ENCODE measurements around the gene OLA1.

OLA1 gene

DNA sequence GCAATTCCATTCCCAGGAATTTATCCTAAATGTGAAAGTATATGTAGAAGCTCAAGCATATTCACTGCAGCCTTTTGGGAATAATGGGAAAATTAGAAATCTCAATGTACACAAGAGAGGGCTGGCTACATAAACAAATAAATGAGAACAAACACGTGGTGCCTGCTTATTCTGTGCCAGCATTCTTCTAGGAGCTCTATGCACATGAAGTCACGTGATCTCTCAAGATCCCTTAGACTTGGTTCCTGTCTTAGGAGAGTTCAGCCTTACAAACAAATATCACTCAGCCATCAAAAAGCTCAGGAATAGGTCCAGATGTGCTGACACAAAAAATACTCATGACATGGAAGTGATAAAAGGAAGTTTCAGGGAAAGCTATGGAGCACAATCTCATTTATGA lies 190.3 kb downstream of the OLA1 start:
- TF ChIP-seq, protein P1, sequence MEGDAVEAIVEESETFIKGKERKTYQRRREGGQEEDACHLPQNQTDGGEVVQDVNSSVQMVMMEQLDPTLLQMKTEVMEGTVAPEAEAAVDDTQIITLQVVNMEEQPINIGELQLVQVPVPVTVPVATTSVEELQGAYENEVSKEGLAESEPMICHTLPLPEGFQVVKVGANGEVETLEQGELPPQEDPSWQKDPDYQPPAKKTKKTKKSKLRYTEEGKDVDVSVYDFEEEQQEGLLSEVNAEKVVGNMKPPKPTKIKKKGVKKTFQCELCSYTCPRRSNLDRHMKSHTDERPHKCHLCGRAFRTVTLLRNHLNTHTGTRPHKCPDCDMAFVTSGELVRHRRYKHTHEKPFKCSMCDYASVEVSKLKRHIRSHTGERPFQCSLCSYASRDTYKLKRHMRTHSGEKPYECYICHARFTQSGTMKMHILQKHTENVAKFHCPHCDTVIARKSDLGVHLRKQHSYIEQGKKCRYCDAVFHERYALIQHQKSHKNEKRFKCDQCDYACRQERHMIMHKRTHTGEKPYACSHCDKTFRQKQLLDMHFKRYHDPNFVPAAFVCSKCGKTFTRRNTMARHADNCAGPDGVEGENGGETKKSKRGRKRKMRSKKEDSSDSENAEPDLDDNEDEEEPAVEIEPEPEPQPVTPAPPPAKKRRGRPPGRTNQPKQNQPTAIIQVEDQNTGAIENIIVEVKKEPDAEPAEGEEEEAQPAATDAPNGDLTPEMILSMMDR (IDR thresholded peaks at IDR 0.05; ENCODE audit: low read depth, low read length, missing control alignments) = no peak
- no peak overlapping the region for H3K4me3 ChIP-seq (ENCODE audit: low read depth, low read length)
- in situ Hi-C loops (cut with HindIII; ENCODE audit: low sequenced_read_pairs) = no loop called here
- no peak for DNase-seq (ENCODE audit: low read depth)

DNA sequence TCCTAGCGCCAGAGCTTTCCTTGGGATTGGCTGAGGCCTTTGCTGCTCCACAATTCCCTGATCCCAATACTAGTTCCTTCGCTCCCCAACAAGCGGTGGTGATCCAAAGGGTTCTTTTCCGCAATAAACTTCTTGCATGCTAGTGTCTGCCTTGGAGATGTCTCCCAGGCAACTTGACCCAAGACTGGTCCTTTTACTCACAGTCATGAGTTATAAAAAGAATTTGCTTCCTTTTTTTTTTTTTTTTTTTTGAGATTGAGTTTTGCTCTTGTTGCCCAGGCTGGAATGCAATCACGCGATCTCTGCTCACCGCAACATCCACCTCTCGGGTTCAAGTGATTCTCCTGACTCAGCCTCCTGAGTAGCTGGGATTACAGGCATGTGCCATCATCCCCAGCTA lies 193.4 kb downstream of the OLA1 start:
- TF ChIP-seq, protein P1 (IDR thresholded peaks at IDR 0.05; ENCODE audit: low read depth, low read length, missing control alignments) = no peak
- in situ Hi-C loops (cut with HindIII; ENCODE audit: low sequenced_read_pairs) = no loop called here
- no peak for DNase-seq (ENCODE audit: low read depth)
- no peak overlapping the region for H3K4me3 ChIP-seq (ENCODE audit: low read depth, low read length)

DNA sequence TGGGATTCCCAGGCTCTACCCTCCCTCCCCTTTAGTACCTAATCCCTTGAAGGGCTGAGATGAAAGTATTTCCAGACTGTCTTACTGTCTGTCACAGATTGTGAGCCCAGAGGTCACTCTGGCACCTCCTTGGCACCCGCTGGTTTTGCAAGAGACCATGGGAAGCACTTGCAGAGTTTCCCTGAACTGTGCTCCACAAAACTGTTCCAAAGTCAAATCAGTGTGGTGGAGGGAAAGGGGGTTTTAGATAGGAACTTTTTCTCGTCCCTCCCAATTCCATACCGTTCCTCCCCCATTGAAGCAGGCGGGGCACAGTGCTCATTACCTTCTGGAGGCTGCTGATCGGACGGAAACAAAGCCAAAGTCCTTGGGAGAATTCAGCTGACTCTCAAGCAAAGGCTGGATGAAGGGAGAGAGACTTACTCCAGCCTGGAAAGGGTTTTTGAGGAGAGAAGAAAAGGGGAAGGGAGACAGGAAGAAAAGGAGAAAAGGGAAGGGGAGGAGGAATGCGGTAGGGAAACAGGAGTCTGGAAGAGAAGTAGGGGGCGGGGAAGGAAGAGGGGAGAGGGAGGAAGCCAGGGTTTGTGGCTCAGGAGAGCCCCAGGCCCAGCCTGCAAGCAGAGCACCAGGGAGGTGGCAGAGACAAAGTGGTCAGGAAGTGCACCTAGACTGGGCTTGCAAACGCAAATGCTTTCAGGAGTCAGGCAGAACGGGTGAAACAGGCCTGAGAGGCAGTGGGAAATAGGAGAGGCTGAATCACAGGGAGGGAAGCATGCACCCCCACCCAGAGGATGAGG lies 194.8 kb downstream of the OLA1 start:
- DNase-seq (ENCODE audit: low read depth) = no peak
- no peak overlapping the region for H3K4me3 ChIP-seq (ENCODE audit: low read depth, low read length)
- in situ Hi-C loops (cut with HindIII; ENCODE audit: low sequenced_read_pairs) = no loop called here
- TF ChIP-seq, protein P1 (IDR thresholded peaks at IDR 0.05; ENCODE audit: low read depth, low read length, missing control alignments) = no peak

DNA sequence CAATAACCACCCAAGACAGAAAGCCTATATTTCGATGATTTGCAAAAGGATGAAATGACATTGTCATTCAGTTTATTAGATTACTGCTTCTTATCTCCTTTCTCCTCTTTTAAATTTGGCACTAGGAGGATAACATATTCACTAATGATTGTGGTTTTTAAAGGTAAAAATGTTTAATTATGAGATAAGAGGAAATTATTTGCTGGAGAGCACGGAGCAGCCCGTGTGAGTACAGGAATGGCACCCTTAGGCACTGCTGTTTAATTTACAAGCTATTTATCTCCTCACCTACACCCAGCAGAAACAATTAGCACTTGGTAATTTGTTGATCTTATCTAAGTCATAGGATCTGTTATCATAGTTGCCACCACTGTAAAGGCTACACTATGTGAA lies 195.8 kb downstream of the OLA1 start:
- TF ChIP-seq, protein P1 (IDR thresholded peaks at IDR 0.05; ENCODE audit: low read depth, low read length, missing control alignments) = no peak
- DNase-seq (ENCODE audit: low read depth) = no peak
- no peak overlapping the region for H3K4me3 ChIP-seq (ENCODE audit: low read depth, low read length)
- in situ Hi-C loops (cut with HindIII; ENCODE audit: low sequenced_read_pairs) = no loop called here

DNA sequence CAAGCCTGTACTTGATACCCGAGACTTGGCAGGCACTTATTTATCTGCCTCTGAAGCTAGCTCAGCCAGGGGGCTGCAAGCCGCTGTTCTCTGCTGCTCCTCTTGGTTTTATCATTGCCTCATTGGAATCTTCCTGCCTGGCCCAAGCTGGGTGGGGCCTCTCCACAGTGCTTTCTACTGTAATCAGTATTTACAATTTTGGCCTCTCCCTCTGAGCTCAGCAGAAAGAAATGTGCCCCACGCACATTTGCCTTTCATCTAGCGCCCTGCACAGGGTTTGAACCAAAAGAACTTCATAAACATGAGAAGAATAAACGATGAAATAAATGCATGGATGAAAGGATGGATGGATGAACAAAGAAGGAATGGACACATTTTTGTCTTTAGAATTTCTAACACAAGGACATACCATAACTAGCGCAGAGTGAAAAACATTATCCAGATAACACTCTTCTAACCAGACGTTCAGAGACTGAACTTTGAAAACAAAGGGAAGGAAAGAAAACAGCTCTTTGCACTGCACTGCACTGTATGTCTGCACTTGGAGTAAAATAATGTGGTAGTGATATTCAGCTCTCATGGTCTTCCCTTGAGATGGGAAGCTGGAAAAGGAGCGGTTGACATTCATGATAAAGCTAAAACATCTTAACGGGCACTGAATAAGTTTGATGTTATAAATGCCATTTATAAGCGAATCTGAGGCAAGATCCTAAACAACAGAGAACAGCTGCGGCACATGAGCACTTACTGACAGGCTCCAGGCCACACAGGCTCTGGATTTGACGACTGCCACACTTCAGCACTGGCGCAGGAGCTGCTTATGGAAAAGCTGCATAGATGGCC lies 196.4 kb downstream of the OLA1 start:
- in situ Hi-C loops (cut with HindIII; ENCODE audit: low sequenced_read_pairs) = no loop called here
- no peak overlapping the region for H3K4me3 ChIP-seq (ENCODE audit: low read depth, low read length)
- TF ChIP-seq, protein P1 (IDR thresholded peaks at IDR 0.05; ENCODE audit: low read depth, low read length, missing control alignments) = no peak
- DNase-seq (ENCODE audit: low read depth) = peak; percentile 27

DNA sequence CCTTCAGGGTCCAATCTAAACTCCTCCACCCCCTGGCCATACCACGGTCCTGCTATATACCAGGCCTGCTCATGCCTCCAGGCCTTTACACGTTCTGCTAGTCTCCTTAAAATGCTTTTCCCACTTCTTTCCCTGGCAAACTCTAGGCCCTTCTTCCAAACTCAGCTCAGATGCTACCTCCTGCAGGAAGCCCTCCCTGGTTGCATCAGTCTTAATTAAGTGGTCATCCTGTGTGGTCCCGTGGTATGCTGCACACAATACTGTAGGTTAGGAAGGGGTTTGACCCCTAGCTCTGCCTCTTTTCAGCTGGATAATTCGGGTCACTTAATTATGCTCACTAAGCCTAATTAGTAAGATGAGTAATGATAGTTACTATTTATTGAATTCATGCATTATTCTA lies 197.3 kb downstream of the OLA1 start:
- H3K4me3 ChIP-seq (ENCODE audit: low read depth, low read length) = no peak overlapping the region
- in situ Hi-C loops (cut with HindIII; ENCODE audit: low sequenced_read_pairs) = no loop called here
- TF ChIP-seq, protein P1 (IDR thresholded peaks at IDR 0.05; ENCODE audit: low read depth, low read length, missing control alignments) = no peak
- no peak for DNase-seq (ENCODE audit: low read depth)
